ENCODE data around the gene PFDN6.
"Not testable (repeated sequence)": the region's sequence is repeated elsewhere in the genome, so short reads cannot be mapped to it uniquely, and the experiment has no call there.

PFDN6 gene

GRCh38 chr6:33279971-33280511 is 9.4 kb upstream of the PFDN6 start:
- Histone ChIP-seq H3K27me3 (no peaks in the 10 kb centered on the region), H3K9me3 (no peaks in the 10 kb centered on the region), H3K4me3 (ENCODE audit: low read depth, low read length) (no peak overlapping the region), H3K4me1 (no peaks in the 10 kb centered on the region), H3K36me3 (peaks cover 61% of the 10 kb centered on the region)
- TF ChIP-seq CTCF (IDR thresholded peaks at IDR 0.05; ENCODE audit: low read depth, low read length) = peak; percentile 94
- DNase-seq = peak; percentile 68

GRCh38 chr6:33280539-33280938 is 8.9 kb upstream of the PFDN6 start:
- H3K27me3 ChIP-seq = no peaks in the 10 kb centered on the region
- DNase-seq = no peak
- peaks cover 59% of the 10 kb centered on the region for H3K36me3 ChIP-seq
- TF ChIP-seq CTCF (IDR thresholded peaks at IDR 0.05; ENCODE audit: low read depth, low read length) = no peak
- no peaks in the 10 kb centered on the region for H3K9me3 ChIP-seq
- no peak overlapping the region for H3K4me3 ChIP-seq (ENCODE audit: low read depth, low read length)
- no peaks in the 10 kb centered on the region for H3K4me1 ChIP-seq

GRCh38 chr6:33285214-33285613 is 4.2 kb upstream of the PFDN6 start:
- H3K36me3 ChIP-seq = peaks cover 42% of the 10 kb centered on the region
- DNase-seq; H3K4me3 ChIP-seq (ENCODE audit: low read depth, low read length); H3K27me3 ChIP-seq; H3K4me1 ChIP-seq; H3K9me3 ChIP-seq: not testable (repeated sequence)

GRCh38 chr6:33286946-33287914 is 2.2 kb upstream of the PFDN6 start:
- Histone ChIP-seq H3K36me3 (peaks cover 48% of the 10 kb centered on the region), H3K4me3 (ENCODE audit: low read depth, low read length) (no peak overlapping the region; the same call in 1 of the 2 replicates), H3K9me3 (no peaks in the 10 kb centered on the region), H3K27me3 (no peaks in the 10 kb centered on the region), H3K4me1 (no peaks in the 10 kb centered on the region; the same call in 1 of the 2 replicates)
- no peak for TF ChIP-seq CTCF (IDR thresholded peaks at IDR 0.05; ENCODE audit: low read depth, low read length)
- DNase-seq = no peak

- no peak for TF ChIP-seq CTCF (IDR thresholded peaks at IDR 0.05; ENCODE audit: low read depth, low read length)
- H3K9me3 ChIP-seq = no peaks in the 10 kb centered on the region
- H3K27me3 ChIP-seq = no peaks in the 10 kb centered on the region
- H3K4me3 ChIP-seq (ENCODE audit: low read depth, low read length) = peak overlapping the region; percentile 100
- H3K36me3 ChIP-seq = peaks cover 43% of the 10 kb centered on the region
- DNase-seq = no peak
- H3K4me1 ChIP-seq = no peaks in the 10 kb centered on the region; the same call in 1 of the 2 replicates
These were observed 1.1 kb upstream of the PFDN6 start for GRCh38 chr6:33288141-33288920.

- TF ChIP-seq CTCF (IDR thresholded peaks at IDR 0.05; ENCODE audit: low read depth, low read length) = no peak
- peaks cover 38% of the 10 kb centered on the region for H3K36me3 ChIP-seq
- DNase-seq = no peak
- H3K4me1 ChIP-seq = no peaks in the 10 kb centered on the region; the same call in 1 of the 2 replicates
- H3K4me3 ChIP-seq (ENCODE audit: low read depth, low read length) = peak overlapping the region; percentile 100
- no peaks in the 10 kb centered on the region for H3K27me3 ChIP-seq
- H3K9me3 ChIP-seq = no peaks in the 10 kb centered on the region
These were observed 449 bp downstream of the PFDN6 start for GRCh38 chr6:33289784-33290315.
